ENCODE results near the gene RPL13. TPM values are rescaled to one million over a fixed set of nuclear protein-coding genes. Genes with fewer than 3 reads are reported as not detected.

Gene RPL13
- total RNA-seq, 1 donor from 2014 or later, result 1,727 TPM

GRCh38 chr16:89545044-89545830, 15.2 kb upstream of the RPL13 start:
- Histone ChIP-seq H3K4me1 (no peaks in the 10 kb centered on the region), H3K27me3 (ENCODE audit: low read depth) (no peaks in the 10 kb centered on the region), H3K27ac (no peak overlapping the region), H3K36me3 (peaks cover 79% of the 10 kb centered on the region), H3K9me3 (no peaks in the 10 kb centered on the region), H3K4me3 (no peak overlapping the region)
- no peak for TF ChIP-seq CTCF (IDR thresholded peaks at IDR 0.05)
- intact Hi-C loops (cut with DNase I), result no loop called here
- DNase-seq (no peak), ATAC-seq (no peak)

GRCh38 chr16:89545831-89546574, 14.5 kb upstream of the RPL13 start:
- Histone ChIP-seq H3K4me1 (no peaks in the 10 kb centered on the region), H3K27ac (no peak overlapping the region), H3K27me3 (ENCODE audit: low read depth) (no peaks in the 10 kb centered on the region), H3K36me3 (peaks cover 82% of the 10 kb centered on the region), H3K4me3 (no peak overlapping the region), H3K9me3 (no peaks in the 10 kb centered on the region)
- DNase-seq, result peak; percentile 76
- ATAC-seq, result peak; percentile 80 to 89
- intact Hi-C loops (cut with DNase I), result no loop called here
- TF ChIP-seq CTCF (IDR thresholded peaks at IDR 0.05), result no peak

- ATAC-seq (no peak), DNase-seq (no peak)
- intact Hi-C loops (cut with DNase I), result no loop called here
- H3K27ac ChIP-seq, result no peak overlapping the region
- no peaks in the 10 kb centered on the region for H3K9me3 ChIP-seq
- H3K4me1 ChIP-seq, result no peaks in the 10 kb centered on the region
- TF ChIP-seq CTCF (IDR thresholded peaks at IDR 0.05), result no peak
- H3K4me3 ChIP-seq, result no peak overlapping the region
- no peaks in the 10 kb centered on the region for H3K27me3 ChIP-seq (ENCODE audit: low read depth)
- peaks cover 82% of the 10 kb centered on the region for H3K36me3 ChIP-seq
Measured at GRCh38 chr16:89546781-89547180, 13.7 kb upstream of the RPL13 start.

GRCh38 chr16:89547291-89547690, 13.2 kb upstream of the RPL13 start:
- peaks cover 82% of the 10 kb centered on the region for H3K36me3 ChIP-seq
- intact Hi-C loops (cut with DNase I), result no loop called here
- H3K4me1 ChIP-seq, result no peaks in the 10 kb centered on the region
- H3K4me3 ChIP-seq, result no peak overlapping the region
- DNase-seq, result no peak
- no peaks in the 10 kb centered on the region for H3K9me3 ChIP-seq
- H3K27ac ChIP-seq, result no peak overlapping the region
- no peak for ATAC-seq
- no peaks in the 10 kb centered on the region for H3K27me3 ChIP-seq (ENCODE audit: low read depth)
- no peak for TF ChIP-seq CTCF (IDR thresholded peaks at IDR 0.05)

- no peak for TF ChIP-seq CTCF (IDR thresholded peaks at IDR 0.05)
- DNase-seq (no peak), ATAC-seq (no peak)
- H3K27ac ChIP-seq, result no peak overlapping the region
- no peaks in the 10 kb centered on the region for H3K9me3 ChIP-seq
- no peaks in the 10 kb centered on the region for H3K4me1 ChIP-seq
- no peak overlapping the region for H3K4me3 ChIP-seq
- intact Hi-C loops (cut with DNase I), result no loop called here
- peaks cover 88% of the 10 kb centered on the region for H3K36me3 ChIP-seq
- H3K27me3 ChIP-seq (ENCODE audit: low read depth), result no peaks in the 10 kb centered on the region
Measured at GRCh38 chr16:89547860-89548259, 12.6 kb upstream of the RPL13 start.

All from lower lobe of right lung (tissue), 2 donors.